Measurements from ENCODE around the gene MARK3. TPM values are rescaled to one million over a fixed set of nuclear protein-coding genes. Genes with fewer than 3 reads are reported as not detected.

Gene MARK3
- total RNA-seq, 4 donors from 2014 or later = 47.3 to 68.2 (median 58.8) TPM

DNA sequence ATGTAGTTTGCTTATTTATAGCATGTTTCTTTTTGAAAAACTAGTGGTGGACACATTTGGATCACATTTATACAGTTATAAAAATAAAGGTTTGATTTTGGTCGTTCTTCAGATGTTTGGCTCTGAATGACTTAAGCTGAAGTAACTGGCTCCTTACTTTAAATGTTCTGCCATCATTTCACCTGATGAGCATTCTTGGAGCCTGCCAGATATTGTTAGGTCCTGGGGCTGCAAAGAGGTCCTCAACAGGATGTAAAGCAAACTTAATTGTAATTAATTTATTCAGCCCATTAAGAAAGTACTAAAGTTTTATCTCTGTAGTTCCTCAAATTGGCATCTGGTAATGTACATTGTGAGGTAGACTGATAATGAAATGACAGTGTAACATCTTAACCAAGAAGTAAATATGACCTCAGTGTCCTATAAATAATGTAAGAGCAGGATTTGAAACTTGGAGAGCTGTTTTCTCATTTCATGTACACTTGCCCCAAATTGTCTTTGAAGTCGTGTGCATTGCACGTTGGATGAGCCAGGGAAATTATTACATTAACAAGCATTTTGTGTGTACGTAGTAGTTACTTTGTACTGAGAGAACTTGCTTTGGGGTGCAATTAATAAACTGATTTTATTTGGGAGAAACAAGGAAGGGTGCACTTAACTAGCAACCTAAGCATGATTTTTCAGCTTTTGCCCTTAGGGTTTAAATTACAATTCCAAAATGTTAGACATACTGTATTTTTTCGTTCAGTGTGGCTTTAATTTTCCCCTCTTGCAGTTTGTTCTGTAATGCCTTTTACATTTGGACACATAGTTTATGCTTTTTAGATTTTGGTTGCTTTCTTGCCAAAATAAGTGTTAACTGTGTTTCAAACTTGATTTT is 43.7 kb upstream of the MARK3 start:
- intact Hi-C loops (cut with DNase I; ENCODE audit: low total_unique reads) = no loop called here
- TF ChIP-seq POLR2A (IDR thresholded peaks at IDR 0.05) (no peak), CTCF (IDR thresholded peaks at IDR 0.05) (no peak)
- 59 to 61% methylated on average over 5 of the region's 5 CpGs for WGBS, 2 donors
- no peak for DNase-seq (ENCODE audit: low spot score in 2 of 2)
- no peak overlapping the region for H3K4me3 ChIP-seq (ENCODE audit: low read depth, poor library complexity, severe bottlenecking)

- intact Hi-C loops (cut with DNase I; ENCODE audit: low total_unique reads) = no loop called here
- WGBS, 2 donors = 82 to 84% methylated on average over 4 of the region's 4 CpGs
- no peak overlapping the region for H3K4me3 ChIP-seq (ENCODE audit: low read depth, poor library complexity, severe bottlenecking)
- no peak for TF ChIP-seq CTCF (IDR thresholded peaks at IDR 0.05)
- TF ChIP-seq POLR2A (IDR thresholded peaks at IDR 0.05) = no peak
- DNase-seq (ENCODE audit: low spot score in 2 of 2) = no peak
These were observed 41.9 kb upstream of the MARK3 start for GRCh38 chr14:103343164-103343879.

- WGBS, 2 donors = 85 to 87% methylated on average over 5 of the region's 5 CpGs
These were observed 41.1 kb upstream of the MARK3 start for GRCh38 chr14:103343905-103344797.

DNA sequence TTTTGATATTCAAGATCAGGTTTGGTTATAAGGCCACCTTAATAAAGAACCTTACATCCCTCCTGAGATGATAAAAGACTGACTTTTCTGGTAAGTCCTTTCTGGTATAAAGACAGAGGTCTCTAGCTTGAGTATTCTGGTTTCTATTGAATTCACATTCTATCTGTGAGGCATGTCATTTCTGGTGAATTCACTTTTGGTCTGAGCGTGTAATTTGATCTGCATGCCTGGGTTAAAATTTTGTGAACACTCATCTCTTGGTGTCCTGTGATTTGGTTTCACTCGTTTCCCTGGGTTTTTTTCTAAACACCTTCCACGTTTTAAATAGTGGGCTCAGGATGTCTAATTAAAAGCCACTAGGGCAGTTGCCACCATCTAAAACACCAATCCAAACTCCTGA is 38.9 kb upstream of the MARK3 start:
- 50 to 54% methylated on average over 3 of the region's 3 CpGs for WGBS, 2 donors
- TF ChIP-seq CTCF (IDR thresholded peaks at IDR 0.05) = no peak
- TF ChIP-seq POLR2A (IDR thresholded peaks at IDR 0.05) = no peak
- intact Hi-C loops (cut with DNase I; ENCODE audit: low total_unique reads) = no loop called here
- DNase-seq (ENCODE audit: low spot score in 2 of 2) = no peak
- H3K4me3 ChIP-seq (ENCODE audit: low read depth, poor library complexity, severe bottlenecking) = no peak overlapping the region

More at GRCh38 chr14:103343905-103344797, 41.1 kb upstream of the MARK3 start:
- H3K4me3 ChIP-seq (ENCODE audit: low read depth, poor library complexity, severe bottlenecking) = no peak overlapping the region
- TF ChIP-seq CTCF (IDR thresholded peaks at IDR 0.05) (no peak), POLR2A (IDR thresholded peaks at IDR 0.05) (no peak)
- DNase-seq (ENCODE audit: low spot score in 2 of 2) = no peak
- intact Hi-C loops (cut with DNase I; ENCODE audit: low total_unique reads) = no loop called here

DNA sequence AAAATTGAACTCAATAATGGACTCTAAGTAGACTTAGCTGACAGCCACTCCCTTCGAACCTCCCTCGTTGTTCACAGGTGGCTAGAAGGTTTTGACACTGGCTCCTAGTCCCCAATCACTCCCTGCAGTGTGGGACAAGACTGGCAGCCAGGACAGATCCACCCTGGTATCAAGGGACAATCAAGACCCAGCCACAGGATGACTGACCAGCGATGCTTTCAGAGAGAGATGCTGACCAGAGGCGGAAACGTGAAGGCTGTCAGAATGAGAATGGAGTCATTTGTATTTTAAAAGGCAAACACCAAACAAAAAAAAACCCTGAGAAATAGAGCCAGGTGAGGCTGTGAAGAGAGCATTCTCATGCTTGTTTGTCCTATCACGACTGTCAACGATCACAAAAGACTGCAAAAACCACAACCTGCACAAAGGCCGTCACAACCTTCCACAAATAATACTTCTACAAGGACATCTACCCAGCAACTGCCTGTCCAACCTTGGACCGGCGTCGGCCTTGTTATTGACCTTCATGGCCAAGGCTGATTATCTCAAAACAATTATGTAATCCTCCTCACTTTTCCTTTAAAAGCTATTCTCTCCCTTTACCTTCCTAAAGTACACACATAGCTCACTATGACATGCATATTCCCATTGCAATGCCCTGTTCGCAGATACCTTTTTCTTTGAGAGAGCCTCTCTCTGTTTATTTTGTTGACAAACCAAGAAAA is 38.0 kb upstream of the MARK3 start:
- no peak overlapping the region for H3K4me3 ChIP-seq (ENCODE audit: low read depth, poor library complexity, severe bottlenecking)
- TF ChIP-seq POLR2A (IDR thresholded peaks at IDR 0.05) = no peak
- TF ChIP-seq CTCF (IDR thresholded peaks at IDR 0.05) = no peak
- DNase-seq (ENCODE audit: low spot score in 2 of 2) = no peak
- intact Hi-C loops (cut with DNase I; ENCODE audit: low total_unique reads) = no loop called here
- 67 to 71% methylated on average over 12 of the region's 12 CpGs for WGBS, 2 donors

Measured in lower leg skin (tissue), 4 donors.